Retinal pigment epithelial cell (primary cell): ENCODE measurements around the gene BCL6B.

Source experiments
- DNase-seq: peaks from one replicate; pipeline ENCODE4 v3.0.0-alpha.2; 2010; ENCODE audit warnings: low read depth
- H3K4me3 ChIP-seq: 2 replicates; pipeline ENCODE4 v1.5.1; 2011; ENCODE audit warnings: mild to moderate bottlenecking, low read length, control low read depth, moderate library complexity
- CTCF ChIP-seq: conservative IDR thresholded peaks from 2 replicates; pipeline ENCODE4 v1.5.1; 2011; ENCODE audit warnings: low read depth, low read length, control low read depth, inconsistent platforms

BCL6B gene

DNA sequence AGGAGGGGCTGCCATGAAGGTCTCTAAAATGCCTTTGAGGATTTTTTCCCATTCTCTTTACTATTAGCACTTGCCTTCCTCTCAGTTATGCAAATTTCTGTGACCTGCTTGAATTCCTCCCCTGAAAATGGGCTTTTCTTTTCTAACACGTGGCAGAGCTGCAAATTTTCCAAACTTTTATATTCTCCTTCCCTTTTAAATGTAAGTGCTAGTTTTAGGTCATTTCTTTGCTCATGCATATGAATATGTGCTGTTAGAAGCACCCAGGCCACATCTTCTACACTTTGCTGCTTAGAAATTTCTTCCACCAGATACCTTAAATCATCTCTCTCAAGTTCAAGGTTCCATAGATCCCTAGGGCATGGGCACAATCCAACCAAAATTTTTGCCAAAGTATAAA is 45.4 kb downstream of the BCL6B start:
- H3K4me3 ChIP-seq = no peak overlapping the region
- no peak for TF ChIP-seq CTCF
- DNase-seq = no peak

DNA sequence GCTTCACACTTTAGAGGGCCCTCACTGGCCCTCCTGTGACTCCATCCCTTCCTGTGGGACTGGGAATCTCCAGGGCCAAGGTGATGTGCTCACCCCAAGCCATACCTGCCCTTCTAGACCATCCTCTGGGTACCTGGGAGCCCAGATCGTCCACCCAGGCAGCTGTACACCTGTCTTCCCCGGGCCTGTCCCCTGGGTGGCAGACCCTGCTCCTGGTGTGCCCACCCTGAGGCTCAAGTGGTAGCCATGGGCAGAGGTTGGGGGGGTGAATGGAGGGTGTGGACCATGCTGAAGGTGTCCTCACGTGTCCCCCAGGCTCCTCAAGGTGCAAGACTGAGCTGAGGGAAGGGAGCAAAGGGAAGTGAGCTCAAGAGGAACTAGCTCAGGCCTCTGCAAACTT is 47.9 kb downstream of the BCL6B start:
- TF ChIP-seq CTCF = no peak
- no peak overlapping the region for H3K4me3 ChIP-seq
- no peak for DNase-seq

DNA sequence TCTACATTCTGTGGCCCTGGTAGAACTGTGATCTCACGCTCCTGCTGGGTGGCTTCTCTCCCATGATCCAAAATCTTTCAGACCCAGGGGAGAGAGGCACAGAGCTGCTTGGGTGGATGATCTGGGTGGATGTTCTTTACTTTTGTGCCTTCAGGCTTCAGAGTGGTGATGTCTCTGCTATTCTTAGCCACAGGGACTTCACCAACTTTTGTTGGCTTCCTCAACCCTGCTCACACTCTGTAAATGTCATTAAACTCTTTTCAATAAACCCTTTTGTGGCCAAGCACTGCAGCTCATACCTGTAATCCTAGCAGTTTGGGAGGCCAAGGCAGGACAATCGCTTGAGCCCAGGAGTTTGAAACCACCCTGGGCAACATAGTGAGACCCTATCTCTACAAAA is 49.6 kb downstream of the BCL6B start:
- DNase-seq = no peak
- no peak overlapping the region for H3K4me3 ChIP-seq

GRCh38 chr17:7074931-7075330 is 52.1 kb downstream of the BCL6B start:
- DNase-seq = no peak
- no peak for TF ChIP-seq CTCF
- H3K4me3 ChIP-seq = no peak overlapping the region

More for the DNA sequence above, 49.6 kb downstream of the BCL6B start:
- TF ChIP-seq CTCF = no peak

GRCh38 chr17:7077911-7078546 is 55.2 kb downstream of the BCL6B start:
- H3K4me3 ChIP-seq = no peak overlapping the region
- no peak for TF ChIP-seq CTCF
- DNase-seq = no peak

DNA sequence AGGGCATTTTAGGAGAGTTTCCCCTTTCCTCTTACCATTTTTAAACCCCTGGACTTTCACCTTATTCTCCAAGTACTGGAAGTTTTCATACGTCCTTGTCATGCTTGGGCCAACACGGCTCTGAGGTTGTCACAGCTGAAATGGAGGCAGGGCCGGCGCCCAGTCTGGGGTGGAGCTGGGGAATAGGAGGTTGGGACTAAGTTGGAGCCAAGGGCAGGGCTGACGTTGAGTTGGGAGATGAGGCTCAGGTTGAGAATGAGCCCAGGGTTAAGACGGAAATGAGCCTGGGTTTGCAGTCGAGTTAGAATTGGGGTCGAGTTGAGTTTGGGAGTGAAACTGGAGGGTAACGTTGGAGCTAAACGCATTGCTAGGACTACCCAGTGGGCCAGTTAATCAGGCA is 55.9 kb downstream of the BCL6B start:
- no peak for DNase-seq
- TF ChIP-seq CTCF = no peak
- no peak overlapping the region for H3K4me3 ChIP-seq
